Measurements from ENCODE around the gene PLS3. TPM values are rescaled to one million over a fixed set of nuclear protein-coding genes. Genes with fewer than 3 reads are reported as not detected.
"Not testable (repeated sequence)": the region's sequence is repeated elsewhere in the genome, so short reads cannot be mapped to it uniquely, and the experiment has no call there.

The PLS3 gene
- total and polyA plus RNA-seq, 9 of the 15 experiments (the other 6 are each of a cell fraction or from before 2014, with no cell fraction given) = 0.03 to 0.42 (median 0.03) TPM; not detected in 4

GRCh38 chrX:115642895-115643530 lies 82.0 kb downstream of the PLS3 start (continued):
- TF ChIP-seq, protein P1, sequence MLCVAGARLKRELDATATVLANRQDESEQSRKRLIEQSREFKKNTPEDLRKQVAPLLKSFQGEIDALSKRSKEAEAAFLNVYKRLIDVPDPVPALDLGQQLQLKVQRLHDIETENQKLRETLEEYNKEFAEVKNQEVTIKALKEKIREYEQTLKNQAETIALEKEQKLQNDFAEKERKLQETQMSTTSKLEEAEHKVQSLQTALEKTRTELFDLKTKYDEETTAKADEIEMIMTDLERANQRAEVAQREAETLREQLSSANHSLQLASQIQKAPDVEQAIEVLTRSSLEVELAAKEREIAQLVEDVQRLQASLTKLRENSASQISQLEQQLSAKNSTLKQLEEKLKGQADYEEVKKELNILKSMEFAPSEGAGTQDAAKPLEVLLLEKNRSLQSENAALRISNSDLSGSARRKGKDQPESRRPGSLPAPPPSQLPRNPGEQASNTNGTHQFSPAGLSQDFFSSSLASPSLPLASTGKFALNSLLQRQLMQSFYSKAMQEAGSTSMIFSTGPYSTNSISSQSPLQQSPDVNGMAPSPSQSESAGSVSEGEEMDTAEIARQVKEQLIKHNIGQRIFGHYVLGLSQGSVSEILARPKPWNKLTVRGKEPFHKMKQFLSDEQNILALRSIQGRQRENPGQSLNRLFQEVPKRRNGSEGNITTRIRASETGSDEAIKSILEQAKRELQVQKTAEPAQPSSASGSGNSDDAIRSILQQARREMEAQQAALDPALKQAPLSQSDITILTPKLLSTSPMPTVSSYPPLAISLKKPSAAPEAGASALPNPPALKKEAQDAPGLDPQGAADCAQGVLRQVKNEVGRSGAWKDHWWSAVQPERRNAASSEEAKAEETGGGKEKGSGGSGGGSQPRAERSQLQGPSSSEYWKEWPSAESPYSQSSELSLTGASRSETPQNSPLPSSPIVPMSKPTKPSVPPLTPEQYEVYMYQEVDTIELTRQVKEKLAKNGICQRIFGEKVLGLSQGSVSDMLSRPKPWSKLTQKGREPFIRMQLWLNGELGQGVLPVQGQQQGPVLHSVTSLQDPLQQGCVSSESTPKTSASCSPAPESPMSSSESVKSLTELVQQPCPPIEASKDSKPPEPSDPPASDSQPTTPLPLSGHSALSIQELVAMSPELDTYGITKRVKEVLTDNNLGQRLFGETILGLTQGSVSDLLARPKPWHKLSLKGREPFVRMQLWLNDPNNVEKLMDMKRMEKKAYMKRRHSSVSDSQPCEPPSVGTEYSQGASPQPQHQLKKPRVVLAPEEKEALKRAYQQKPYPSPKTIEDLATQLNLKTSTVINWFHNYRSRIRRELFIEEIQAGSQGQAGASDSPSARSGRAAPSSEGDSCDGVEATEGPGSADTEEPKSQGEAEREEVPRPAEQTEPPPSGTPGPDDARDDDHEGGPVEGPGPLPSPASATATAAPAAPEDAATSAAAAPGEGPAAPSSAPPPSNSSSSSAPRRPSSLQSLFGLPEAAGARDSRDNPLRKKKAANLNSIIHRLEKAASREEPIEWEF (CRISPR knock-in tag; IDR thresholded peaks at IDR 0.05) = no peak
- TF ChIP-seq ZNF384 (IDR thresholded peaks at IDR 0.05; ENCODE audit: low read depth, low read length) = peak; percentile 54; the same call in 1 of the 2 replicates
- TF ChIP-seq, protein P2, sequence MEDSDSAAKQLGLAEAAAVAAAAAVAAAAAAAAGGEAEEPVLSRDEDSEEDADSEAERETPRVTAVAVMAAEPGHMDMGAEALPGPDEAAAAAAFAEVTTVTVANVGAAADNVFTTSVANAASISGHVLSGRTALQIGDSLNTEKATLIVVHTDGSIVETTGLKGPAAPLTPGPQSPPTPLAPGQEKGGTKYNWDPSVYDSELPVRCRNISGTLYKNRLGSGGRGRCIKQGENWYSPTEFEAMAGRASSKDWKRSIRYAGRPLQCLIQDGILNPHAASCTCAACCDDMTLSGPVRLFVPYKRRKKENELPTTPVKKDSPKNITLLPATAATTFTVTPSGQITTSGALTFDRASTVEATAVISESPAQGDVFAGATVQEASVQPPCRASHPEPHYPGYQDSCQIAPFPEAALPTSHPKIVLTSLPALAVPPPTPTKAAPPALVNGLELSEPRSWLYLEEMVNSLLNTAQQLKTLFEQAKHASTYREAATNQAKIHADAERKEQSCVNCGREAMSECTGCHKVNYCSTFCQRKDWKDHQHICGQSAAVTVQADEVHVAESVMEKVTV (CRISPR knock-in tag; IDR thresholded peaks at IDR 0.05) = peak; percentile 49; the same call in 1 of the 2 replicates

- H3K4me2 ChIP-seq (ENCODE audit: insufficient read depth, low read length); H3K36me3 ChIP-seq (ENCODE audit: control insufficient read depth, insufficient read depth, low read length); H3K27ac ChIP-seq (ENCODE audit: extremely low read depth, low read depth, low read length); H3K27me3 ChIP-seq (ENCODE audit: control insufficient read depth in 2 of 2, insufficient read depth in 2 of 2, low read length in 2 of 2); in situ Hi-C loops (cut with MboI); H3K4me1 ChIP-seq (replicated peaks in 1 of 2; ENCODE audit: control insufficient read depth in 2 of 2, insufficient read depth in 2 of 2, low read length in 2 of 2); BruUV-seq (replicated peaks); DNase-seq (ENCODE audit: extremely low read depth in 1 of 4, low spot score in 3 of 4); H3K9ac ChIP-seq (ENCODE audit: insufficient read depth in 1 of 2, low read depth in 2 of 2, low read length in 2 of 2); H4K20me1 ChIP-seq (replicated peaks; ENCODE audit: control insufficient read depth, insufficient read depth, low read length); POLR2A ChIA-PET; H3K4me3 ChIP-seq; ATAC-seq; H2AFZ ChIP-seq (ENCODE audit: low read depth, low read length); H3K9me3 ChIP-seq (replicated peaks; ENCODE audit: control insufficient read depth, insufficient read depth, low read depth, low read length); FAIRE-seq; H3K9me1 ChIP-seq (ENCODE audit: control insufficient read depth, insufficient read depth, low read length); H3K79me2 ChIP-seq (ENCODE audit: control insufficient read depth, insufficient read depth, low read length): not testable (repeated sequence)
- CTCF ChIA-PET (ENCODE audit: low intra/inter-chr PET ratio) = interaction anchor here (0.8 kb wide), 1 partner anchor 314 kb away, joined by 4 read pairs; no protein-coding TSS in a partner anchor
- WGBS (ENCODE audit: insufficient coverage, low coverage, missing lambda C conversion rate) = 5% methylated on average over 5 of the region's 5 CpGs
- intact Hi-C loops (cut with micrococcal nuclease) = loop anchor here (10.0 kb wide), 1 partner anchor 420 kb away; no protein-coding TSS in a partner anchor
Measured at GRCh38 chrX:115644397-115644796, 83.4 kb downstream of the PLS3 start.
